HG03097 (cell line): Measurements from ENCODE around the gene GPC6.
"Not testable (repeated sequence)": the region's sequence is repeated elsewhere in the genome, so short reads cannot be mapped to it uniquely, and the experiment has no call there.

Source experiments
- ATAC-seq: cut with Tn5 transposase; IDR thresholded peaks from one replicate; pipeline ENCODE4 v1.9.1; 2021; ENCODE audit not compliant: unreplicated experiment, low FRiP score

Gene GPC6

DNA sequence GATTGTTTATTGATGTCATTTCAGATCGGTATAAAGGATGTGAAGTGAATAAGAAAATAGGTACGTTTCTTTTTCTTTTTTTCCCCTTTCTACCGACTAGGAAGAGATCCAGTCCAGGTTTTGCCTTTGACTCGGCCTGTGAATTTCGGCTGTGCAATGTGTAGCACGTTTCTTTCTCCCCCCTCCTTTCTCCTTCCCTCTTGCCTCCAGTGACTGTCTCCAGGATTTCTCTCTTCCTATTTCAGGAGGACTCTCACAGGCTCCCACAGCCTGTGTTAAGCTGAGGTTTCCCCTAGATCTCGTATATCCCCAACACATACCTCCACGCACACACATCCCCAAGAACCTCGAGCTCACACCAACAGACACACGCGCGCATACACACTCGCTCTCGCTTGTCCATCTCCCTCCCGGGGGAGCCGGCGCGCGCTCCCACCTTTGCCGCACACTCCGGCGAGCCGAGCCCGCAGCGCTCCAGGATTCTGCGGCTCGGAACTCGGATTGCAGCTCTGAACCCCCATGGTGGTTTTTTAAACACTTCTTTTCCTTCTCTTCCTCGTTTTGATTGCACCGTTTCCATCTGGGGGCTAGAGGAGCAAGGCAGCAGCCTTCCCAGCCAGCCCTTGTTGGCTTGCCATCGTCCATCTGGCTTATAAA is at the start of gene GPC6:
TSS of gene GPC6 (plus strand) at position 185 of the 657 bp plus-strand sequence.
- ATAC-seq: no peak

DNA sequence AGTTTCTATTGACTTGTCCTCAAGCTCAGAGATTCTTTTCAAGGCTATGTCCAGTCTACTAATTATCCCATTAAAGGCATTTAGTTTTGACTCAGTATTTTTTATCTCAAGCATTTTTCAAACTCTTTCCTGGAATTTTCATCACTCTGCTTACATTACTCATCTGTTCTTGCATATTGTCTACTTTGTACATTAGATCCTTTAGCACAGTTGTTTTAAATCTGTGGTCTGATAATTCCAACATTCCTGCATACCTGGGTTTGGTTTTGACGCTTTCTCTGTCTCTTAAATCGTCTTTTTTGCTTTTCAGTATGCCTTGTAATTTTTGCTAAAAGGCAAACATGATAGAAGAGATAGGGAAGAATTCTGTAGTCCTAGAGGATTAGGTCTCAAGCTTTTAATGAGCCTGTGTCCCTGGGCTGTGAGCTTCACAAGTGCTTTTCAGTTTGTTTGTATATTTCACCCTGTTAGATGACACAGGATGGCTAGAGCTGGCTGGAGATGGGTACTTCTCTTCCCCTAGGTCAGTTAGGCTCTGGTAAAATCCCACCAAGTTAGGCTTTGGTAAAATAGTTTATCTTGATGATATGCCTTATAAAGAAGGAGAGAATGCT is 46.1 kb upstream of the GPC6 start:
- ATAC-seq: no peak

- ATAC-seq: no peak
These were observed 44.2 kb upstream of the GPC6 start for GRCh38 chr13:93182406-93182805.

GRCh38 chr13:93183302-93183701 is 43.3 kb upstream of the GPC6 start:
- no peak for ATAC-seq

DNA sequence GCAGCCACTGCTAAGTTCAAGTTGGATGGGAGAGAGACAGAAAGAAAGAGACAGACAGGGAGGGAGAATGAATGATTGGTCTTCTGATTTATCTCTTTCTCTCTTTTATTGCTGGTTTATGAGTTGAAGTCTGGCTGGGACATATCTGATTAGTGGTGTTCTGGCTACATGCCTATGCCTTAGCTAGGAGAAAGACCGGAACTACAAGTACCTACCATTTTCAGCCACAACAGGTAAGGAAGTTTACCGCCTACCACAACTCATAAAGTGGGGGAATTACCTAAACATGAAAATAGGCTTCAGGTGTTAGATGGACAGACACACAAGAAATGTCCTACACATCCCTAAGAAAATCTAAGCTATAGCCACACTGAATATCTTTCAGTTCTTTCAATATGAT is 36.6 kb upstream of the GPC6 start:
- ATAC-seq: no peak

GRCh38 chr13:93193682-93194081 is 32.9 kb upstream of the GPC6 start:
- ATAC-seq: no peak

GRCh38 chr13:93199856-93200255 is 26.8 kb upstream of the GPC6 start:
- ATAC-seq: no peak

DNA sequence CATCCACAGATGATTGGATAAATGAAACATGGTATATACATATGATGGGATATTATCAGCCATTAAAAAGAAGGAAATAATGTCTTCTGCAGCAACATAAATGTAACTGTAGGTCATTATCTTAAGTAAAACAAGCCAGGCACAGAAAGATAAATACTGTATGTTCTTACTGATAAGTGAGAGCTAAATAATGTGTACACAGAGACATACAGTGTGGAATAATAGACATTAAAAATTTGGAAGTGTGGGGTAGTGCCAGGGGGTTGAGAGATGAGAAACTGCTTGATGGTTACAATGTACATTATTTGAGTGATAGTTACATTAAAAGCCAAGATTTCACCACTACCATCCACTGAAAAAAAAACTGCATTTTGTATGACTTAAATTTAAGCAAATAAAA is 26.0 kb upstream of the GPC6 start:
- ATAC-seq: no peak

GRCh38 chr13:93201992-93202558 is 24.5 kb upstream of the GPC6 start:
- ATAC-seq: no peak

DNA sequence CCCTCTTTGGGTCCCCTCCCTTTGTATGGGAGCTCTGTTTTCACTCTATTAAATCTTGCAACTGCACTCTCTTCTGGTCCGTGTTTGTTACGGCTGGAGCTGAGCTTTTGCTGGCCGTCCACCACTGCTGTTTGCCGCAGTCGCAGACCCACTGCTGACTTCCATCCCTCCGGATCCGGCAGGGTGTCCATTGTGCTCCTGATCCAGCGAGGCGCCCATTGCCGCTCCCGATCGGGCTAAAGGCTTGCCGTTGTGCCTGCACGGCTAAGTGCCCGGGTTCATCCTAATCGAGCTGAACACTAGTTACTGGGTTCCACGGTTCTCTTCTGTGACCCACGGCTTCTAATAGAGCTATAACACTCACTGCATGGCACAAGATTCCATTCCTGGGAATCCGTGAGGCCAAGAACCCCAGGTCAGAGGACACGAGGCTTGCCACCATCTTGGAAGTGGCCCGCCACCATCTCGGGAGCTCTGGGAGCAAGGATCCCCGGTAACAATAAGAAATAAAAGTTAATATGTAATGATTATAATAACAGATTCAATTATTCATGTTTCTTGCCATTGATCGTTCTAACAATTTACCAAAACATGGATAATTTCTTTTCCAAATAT is 19.7 kb upstream of the GPC6 start:
- ATAC-seq: not testable (repeated sequence)

DNA sequence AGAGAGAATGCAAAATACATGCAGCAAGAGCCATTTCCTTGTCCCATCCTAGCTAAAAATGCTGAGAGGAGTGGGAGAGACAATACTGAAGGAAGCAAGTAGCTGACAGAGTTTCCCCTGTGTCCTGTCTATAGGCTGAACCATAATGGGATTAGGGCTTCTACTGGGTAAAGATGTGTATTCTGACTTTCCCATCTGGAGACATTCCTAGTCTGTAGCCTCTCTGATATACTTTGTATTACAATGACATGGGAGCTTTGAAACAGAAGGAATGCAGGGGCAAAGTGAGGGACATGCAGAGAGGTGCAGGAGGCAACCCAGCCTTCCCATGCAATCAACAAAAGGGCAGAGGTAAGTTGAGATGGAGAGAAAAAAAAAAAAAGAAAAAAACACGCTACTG is 10.5 kb upstream of the GPC6 start:
- no peak for ATAC-seq

GRCh38 chr13:93217721-93218261 is 8.8 kb upstream of the GPC6 start:
- no peak for ATAC-seq

DNA sequence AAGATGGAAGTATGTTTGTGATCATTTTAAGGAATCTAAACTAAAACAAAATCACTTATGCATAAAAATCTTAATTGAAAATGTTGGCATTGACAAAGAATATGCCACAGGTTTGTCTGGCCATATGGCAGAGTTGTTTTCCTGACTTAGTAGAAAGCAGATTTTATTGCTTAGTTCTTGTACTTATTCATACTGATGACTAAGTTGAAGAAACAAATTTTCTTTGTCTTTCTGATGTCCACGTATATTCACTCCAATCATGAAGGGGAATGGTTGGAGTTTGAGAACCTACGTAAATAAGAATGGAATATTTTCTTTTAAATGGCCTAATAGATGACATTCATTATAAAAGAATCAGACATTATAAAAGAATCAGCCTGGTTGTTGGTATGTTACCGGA is 8.0 kb upstream of the GPC6 start:
- ATAC-seq: no peak

- no peak for ATAC-seq
These were observed 6.5 kb upstream of the GPC6 start for GRCh38 chr13:93220073-93220472.

DNA sequence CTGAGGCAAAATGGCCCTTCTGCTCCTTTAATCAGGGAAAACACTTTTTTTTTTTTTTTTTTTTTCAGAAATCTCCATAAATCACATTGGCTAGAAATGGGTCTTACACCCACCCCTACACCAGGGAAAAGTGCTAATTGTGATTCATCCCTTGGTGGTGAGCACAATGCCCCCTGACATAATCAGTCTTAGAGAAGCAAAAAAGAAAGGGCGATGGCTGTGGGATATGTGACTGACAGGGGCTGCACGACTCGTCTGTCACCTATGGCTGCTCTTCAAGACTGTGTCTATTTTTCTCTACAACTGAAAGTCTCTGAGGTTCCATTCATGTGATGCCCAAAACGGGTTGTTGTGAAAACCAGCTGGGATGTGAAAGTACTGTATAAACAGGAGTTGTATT is 3.6 kb upstream of the GPC6 start:
- no peak for ATAC-seq

- ATAC-seq: no peak
These were observed 2.1 kb upstream of the GPC6 start for GRCh38 chr13:93224535-93224934.

DNA sequence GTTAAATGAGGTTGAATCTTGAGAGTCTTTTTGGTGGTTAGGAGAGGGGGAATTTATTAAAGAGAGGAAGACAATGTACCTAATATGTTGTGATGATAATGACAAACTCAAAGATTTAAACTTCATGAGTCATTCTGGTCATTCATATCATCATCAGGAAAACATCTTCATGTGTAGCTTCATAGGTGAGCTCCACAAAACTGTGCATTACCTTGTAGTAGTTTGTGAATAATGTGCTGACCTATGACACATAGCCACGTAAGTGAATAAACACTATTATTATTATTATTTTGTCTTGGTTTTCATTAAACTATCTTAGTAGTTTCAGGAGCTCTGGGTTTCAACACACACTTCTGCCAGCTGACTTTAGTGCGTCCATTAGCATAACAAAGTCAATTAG is 997 bp upstream of the GPC6 start:
- ATAC-seq: no peak

DNA sequence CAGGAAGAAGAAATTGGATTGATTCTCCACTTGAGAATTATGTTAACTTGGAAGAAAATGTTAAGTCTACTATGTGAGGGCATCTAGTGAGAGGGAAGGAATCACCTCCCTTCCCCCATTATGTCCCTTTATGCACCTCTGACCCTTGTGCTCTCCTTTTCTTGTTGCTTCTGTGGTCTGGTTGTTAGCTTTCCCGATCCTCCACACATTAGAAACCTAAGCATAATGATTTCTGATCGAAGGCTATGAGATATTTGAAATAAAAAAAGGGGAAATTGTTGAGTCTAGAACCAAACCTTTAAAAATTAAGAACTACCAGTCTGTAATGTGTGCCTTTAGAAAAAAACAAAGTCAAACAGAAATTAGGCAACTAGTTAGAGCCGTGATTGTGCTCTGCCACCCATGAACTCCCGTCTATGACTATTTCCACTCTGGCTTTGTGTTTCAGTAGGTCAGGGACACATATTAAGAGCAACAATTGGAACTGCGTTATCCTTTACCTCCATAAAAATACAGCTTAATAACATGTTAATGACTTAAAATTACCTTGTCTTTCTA is 463 bp upstream of the GPC6 start:
- ATAC-seq: no peak

GRCh38 chr13:93227280-93227877 is 772 bp downstream of the GPC6 start:
- ATAC-seq: no peak

- no peak for ATAC-seq
These were observed 1.5 kb downstream of the GPC6 start for GRCh38 chr13:93227878-93228642.
